ENCODE measurements around the gene FAM107B. TPM values are rescaled to one million over a fixed set of nuclear protein-coding genes. Genes with fewer than 3 reads are reported as not detected.

Gene FAM107B
- polyA plus RNA-seq, 2 donors: 9.0 to 24.2 TPM

- Histone ChIP-seq H3K4me1 (ENCODE audit: control insufficient read depth in 2 of 2, insufficient read depth in 2 of 2, low read length in 1 of 2) (no peaks in the 10 kb centered on the region), H3K27ac (ENCODE audit: low read depth in 2 of 2, low read length in 1 of 2) (no peak overlapping the region), H3K36me3 (ENCODE audit: control insufficient read depth in 2 of 2, insufficient read depth in 2 of 2, low read length in 1 of 2) (no peaks in the 10 kb centered on the region), H3K4me3 (ENCODE audit: low read depth in 1 of 2, low read length in 2 of 2) (no peak overlapping the region), H3K27me3 (ENCODE audit: control insufficient read depth in 1 of 2, insufficient read depth in 2 of 2, low read length in 2 of 2) (no peaks in the 10 kb centered on the region), H3K9me3 (ENCODE audit: control insufficient read depth in 2 of 2, insufficient read depth in 1 of 2, low read depth in 1 of 2, low read length in 1 of 2) (no peaks in the 10 kb centered on the region)
- WGBS, 2 donors: 92% methylated on average over 4 of the region's 4 CpGs
These were observed 293.7 kb downstream of the FAM107B start for GRCh38 chr10:14481014-14481413.

- H3K36me3 ChIP-seq (ENCODE audit: control insufficient read depth in 2 of 2, insufficient read depth in 2 of 2, low read length in 1 of 2): no peaks in the 10 kb centered on the region
These were observed 296.1 kb downstream of the FAM107B start for GRCh38 chr10:14478604-14479003.

GRCh38 chr10:14478201-14478600 lies 296.5 kb downstream of the FAM107B start:
- no peaks in the 10 kb centered on the region for H3K27me3 ChIP-seq (ENCODE audit: control insufficient read depth in 1 of 2, insufficient read depth in 2 of 2, low read length in 2 of 2)
- no peaks in the 10 kb centered on the region for H3K9me3 ChIP-seq (ENCODE audit: control insufficient read depth in 2 of 2, insufficient read depth in 1 of 2, low read depth in 1 of 2, low read length in 1 of 2)
- no peaks in the 10 kb centered on the region for H3K36me3 ChIP-seq (ENCODE audit: control insufficient read depth in 2 of 2, insufficient read depth in 2 of 2, low read length in 1 of 2)
- WGBS, 2 donors: 57 to 72% methylated on average over 7 of the region's 7 CpGs
- H3K4me1 ChIP-seq (ENCODE audit: control insufficient read depth in 2 of 2, insufficient read depth in 2 of 2, low read length in 1 of 2): no peaks in the 10 kb centered on the region
- no peak overlapping the region for H3K4me3 ChIP-seq (ENCODE audit: low read depth in 1 of 2, low read length in 2 of 2)
- no peak overlapping the region for H3K27ac ChIP-seq (ENCODE audit: low read depth in 2 of 2, low read length in 1 of 2)

More at GRCh38 chr10:14478604-14479003, 296.1 kb downstream of the FAM107B start:
- Histone ChIP-seq H3K4me3 (ENCODE audit: low read depth in 1 of 2, low read length in 2 of 2) (no peak overlapping the region), H3K9me3 (ENCODE audit: control insufficient read depth in 2 of 2, insufficient read depth in 1 of 2, low read depth in 1 of 2, low read length in 1 of 2) (no peaks in the 10 kb centered on the region), H3K27ac (ENCODE audit: low read depth in 2 of 2, low read length in 1 of 2) (no peak overlapping the region), H3K27me3 (ENCODE audit: control insufficient read depth in 1 of 2, insufficient read depth in 2 of 2, low read length in 2 of 2) (no peaks in the 10 kb centered on the region), H3K4me1 (ENCODE audit: control insufficient read depth in 2 of 2, insufficient read depth in 2 of 2, low read length in 1 of 2) (no peaks in the 10 kb centered on the region)
- 32% methylated on average over 3 of the region's 3 CpGs for WGBS, 2 donors

- Histone ChIP-seq H3K9me3 (ENCODE audit: control insufficient read depth in 2 of 2, insufficient read depth in 1 of 2, low read depth in 1 of 2, low read length in 1 of 2) (no peaks in the 10 kb centered on the region), H3K4me1 (ENCODE audit: control insufficient read depth in 2 of 2, insufficient read depth in 2 of 2, low read length in 1 of 2) (no peaks in the 10 kb centered on the region), H3K27ac (ENCODE audit: low read depth in 2 of 2, low read length in 1 of 2) (no peak overlapping the region), H3K4me3 (ENCODE audit: low read depth in 1 of 2, low read length in 2 of 2) (no peak overlapping the region), H3K36me3 (ENCODE audit: control insufficient read depth in 2 of 2, insufficient read depth in 2 of 2, low read length in 1 of 2) (no peaks in the 10 kb centered on the region), H3K27me3 (ENCODE audit: control insufficient read depth in 1 of 2, insufficient read depth in 2 of 2, low read length in 2 of 2) (no peaks in the 10 kb centered on the region)
- 56 to 80% methylated on average over 4 of the region's 4 CpGs for WGBS, 2 donors
These were observed 297.3 kb downstream of the FAM107B start for GRCh38 chr10:14477408-14477710.

GRCh38 chr10:14476641-14477407 lies 297.9 kb downstream of the FAM107B start:
- H3K9me3 ChIP-seq (ENCODE audit: control insufficient read depth in 2 of 2, insufficient read depth in 1 of 2, low read depth in 1 of 2, low read length in 1 of 2): no peaks in the 10 kb centered on the region
- no peaks in the 10 kb centered on the region for H3K4me1 ChIP-seq (ENCODE audit: control insufficient read depth in 2 of 2, insufficient read depth in 2 of 2, low read length in 1 of 2)
- WGBS, 2 donors: 69 to 82% methylated on average over 9 of the region's 9 CpGs
- H3K4me3 ChIP-seq (ENCODE audit: low read depth in 1 of 2, low read length in 2 of 2): no peak overlapping the region
- H3K36me3 ChIP-seq (ENCODE audit: control insufficient read depth in 2 of 2, insufficient read depth in 2 of 2, low read length in 1 of 2): no peaks in the 10 kb centered on the region
- no peak overlapping the region for H3K27ac ChIP-seq (ENCODE audit: low read depth in 2 of 2, low read length in 1 of 2)
- H3K27me3 ChIP-seq (ENCODE audit: control insufficient read depth in 1 of 2, insufficient read depth in 2 of 2, low read length in 2 of 2): no peaks in the 10 kb centered on the region

- no peak overlapping the region for H3K27ac ChIP-seq (ENCODE audit: low read depth in 2 of 2, low read length in 1 of 2)
- WGBS, 2 donors: 81 to 86% methylated on average over 5 of the region's 5 CpGs
- H3K4me3 ChIP-seq (ENCODE audit: low read depth in 1 of 2, low read length in 2 of 2): no peak overlapping the region
- H3K4me1 ChIP-seq (ENCODE audit: control insufficient read depth in 2 of 2, insufficient read depth in 2 of 2, low read length in 1 of 2): no peaks in the 10 kb centered on the region
- H3K9me3 ChIP-seq (ENCODE audit: control insufficient read depth in 2 of 2, insufficient read depth in 1 of 2, low read depth in 1 of 2, low read length in 1 of 2): no peaks in the 10 kb centered on the region
- H3K27me3 ChIP-seq (ENCODE audit: control insufficient read depth in 1 of 2, insufficient read depth in 2 of 2, low read length in 2 of 2): no peaks in the 10 kb centered on the region
- H3K36me3 ChIP-seq (ENCODE audit: control insufficient read depth in 2 of 2, insufficient read depth in 2 of 2, low read length in 1 of 2): no peaks in the 10 kb centered on the region
These were observed 298.7 kb downstream of the FAM107B start for GRCh38 chr10:14476006-14476405.

- Histone ChIP-seq H3K36me3 (ENCODE audit: control insufficient read depth in 2 of 2, insufficient read depth in 2 of 2, low read length in 1 of 2) (no peaks in the 10 kb centered on the region), H3K27me3 (ENCODE audit: control insufficient read depth in 1 of 2, insufficient read depth in 2 of 2, low read length in 2 of 2) (no peaks in the 10 kb centered on the region), H3K9me3 (ENCODE audit: control insufficient read depth in 2 of 2, insufficient read depth in 1 of 2, low read depth in 1 of 2, low read length in 1 of 2) (no peaks in the 10 kb centered on the region), H3K4me3 (ENCODE audit: low read depth in 1 of 2, low read length in 2 of 2) (no peak overlapping the region), H3K27ac (ENCODE audit: low read depth in 2 of 2, low read length in 1 of 2) (no peak overlapping the region), H3K4me1 (ENCODE audit: control insufficient read depth in 2 of 2, insufficient read depth in 2 of 2, low read length in 1 of 2) (no peaks in the 10 kb centered on the region)
- WGBS, 2 donors: 71 to 76% methylated on average over 3 of the region's 3 CpGs
These were observed 300.0 kb downstream of the FAM107B start for GRCh38 chr10:14474656-14475055.

GRCh38 chr10:14470920-14471319 lies 303.8 kb downstream of the FAM107B start:
- H3K9me3 ChIP-seq (ENCODE audit: control insufficient read depth in 2 of 2, insufficient read depth in 1 of 2, low read depth in 1 of 2, low read length in 1 of 2): no peaks in the 10 kb centered on the region
- H3K27ac ChIP-seq (ENCODE audit: low read depth in 2 of 2, low read length in 1 of 2): no peak overlapping the region
- H3K36me3 ChIP-seq (ENCODE audit: control insufficient read depth in 2 of 2, insufficient read depth in 2 of 2, low read length in 1 of 2): no peaks in the 10 kb centered on the region
- H3K27me3 ChIP-seq (ENCODE audit: control insufficient read depth in 1 of 2, insufficient read depth in 2 of 2, low read length in 2 of 2): no peaks in the 10 kb centered on the region
- no peak overlapping the region for H3K4me3 ChIP-seq (ENCODE audit: low read depth in 1 of 2, low read length in 2 of 2)
- 85 to 93% methylated on average over 6 of the region's 6 CpGs for WGBS, 2 donors
- no peaks in the 10 kb centered on the region for H3K4me1 ChIP-seq (ENCODE audit: control insufficient read depth in 2 of 2, insufficient read depth in 2 of 2, low read length in 1 of 2)

- no peaks in the 10 kb centered on the region for H3K9me3 ChIP-seq (ENCODE audit: control insufficient read depth in 2 of 2, insufficient read depth in 1 of 2, low read depth in 1 of 2, low read length in 1 of 2)
- no peaks in the 10 kb centered on the region for H3K36me3 ChIP-seq (ENCODE audit: control insufficient read depth in 2 of 2, insufficient read depth in 2 of 2, low read length in 1 of 2)
- no peaks in the 10 kb centered on the region for H3K4me1 ChIP-seq (ENCODE audit: control insufficient read depth in 2 of 2, insufficient read depth in 2 of 2, low read length in 1 of 2)
- no peaks in the 10 kb centered on the region for H3K27me3 ChIP-seq (ENCODE audit: control insufficient read depth in 1 of 2, insufficient read depth in 2 of 2, low read length in 2 of 2)
- 47 to 62% methylated on average over 3 of the region's 3 CpGs for WGBS, 2 donors
- H3K27ac ChIP-seq (ENCODE audit: low read depth in 2 of 2, low read length in 1 of 2): no peak overlapping the region
- H3K4me3 ChIP-seq (ENCODE audit: low read depth in 1 of 2, low read length in 2 of 2): no peak overlapping the region
These were observed 306.0 kb downstream of the FAM107B start for GRCh38 chr10:14468726-14469125.
